ENCODE results near the gene HSPA13. TPM values are rescaled to one million over a fixed set of nuclear protein-coding genes. Genes with fewer than 3 reads are reported as not detected.

HSPA13 gene
- polyA plus RNA-seq, 1 donor from 2014 or later = 165 TPM

DNA sequence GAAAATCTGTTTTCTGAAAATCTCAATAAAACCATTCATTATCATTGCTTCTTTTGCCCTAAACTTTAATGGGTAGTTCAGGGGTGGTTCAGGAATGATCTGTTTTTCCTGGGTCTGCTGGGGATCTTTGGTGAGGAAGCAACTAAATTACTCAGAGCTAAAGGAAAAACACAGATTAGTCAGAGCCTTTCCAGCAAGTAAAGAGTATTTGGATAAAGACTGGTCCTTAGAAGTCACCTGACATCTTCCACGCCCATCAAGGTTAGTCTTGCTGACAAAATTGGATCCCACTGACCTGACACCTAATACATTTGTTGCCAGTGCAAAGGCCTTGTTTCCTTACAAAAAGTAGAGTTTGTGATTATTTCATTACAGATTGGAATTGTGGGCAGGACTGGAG lies 24.2 kb downstream of the HSPA13 start:
- no peaks in the 10 kb centered on the region for H4K20me1 ChIP-seq (ENCODE audit: insufficient read depth)
- H3K27me3 ChIP-seq (ENCODE audit: insufficient read depth, low read depth, low read length) = no peaks in the 10 kb centered on the region
- H3K27ac ChIP-seq (ENCODE audit: low read length) = no peak overlapping the region
- H3F3A ChIP-seq (ENCODE audit: insufficient read depth, low read length, poor library complexity, severe bottlenecking) = no peaks in the 10 kb centered on the region
- no peak overlapping the region for H3K9ac ChIP-seq (ENCODE audit: low read length)
- no peak for TF ChIP-seq TAF1 (IDR thresholded peaks at IDR 0.05; ENCODE audit: low read depth)
- no peak for TF ChIP-seq EP300 (conservative IDR thresholded peaks at IDR 0.05; ENCODE audit: poor library complexity, severe bottlenecking)
- TF ChIP-seq RAD21 (conservative IDR thresholded peaks at IDR 0.05) = no peak
- TF ChIP-seq POLR2AphosphoS5 (IDR thresholded peaks at IDR 0.05) = no peak
- no peak for TF ChIP-seq MXI1 (conservative IDR thresholded peaks at IDR 0.05; ENCODE audit: poor library complexity, severe bottlenecking)
- TF ChIP-seq CTCF (IDR thresholded peaks at IDR 0.05; ENCODE audit: poor library complexity, severe bottlenecking) = no peak
- TF ChIP-seq SMC3 (conservative IDR thresholded peaks at IDR 0.05; ENCODE audit: poor library complexity) = no peak
- no peak for TF ChIP-seq REST (IDR thresholded peaks at IDR 0.05; ENCODE audit: borderline replicate concordance)
- TF ChIP-seq EZH2 (IDR thresholded peaks at IDR 0.05; ENCODE audit: borderline replicate concordance, insufficient read depth, low read length, poor library complexity, severe bottlenecking) = no peak
- H3K4me2 ChIP-seq (ENCODE audit: low read length) = no peak overlapping the region
- H3K36me3 ChIP-seq (ENCODE audit: insufficient read depth, low read length) = no peaks in the 10 kb centered on the region
- no peaks in the 10 kb centered on the region for H3K9me3 ChIP-seq (ENCODE audit: low read length)
- H2AFZ ChIP-seq (ENCODE audit: low read depth, low read length) = no peak overlapping the region
- H3K4me3 ChIP-seq (ENCODE audit: low read length) = no peak overlapping the region
- H3K9me2 ChIP-seq (ENCODE audit: insufficient read depth, low read length) = no peaks in the 10 kb centered on the region
- H3K79me2 ChIP-seq (replicated peaks; ENCODE audit: insufficient read depth, low read length) = no peaks in the 10 kb centered on the region

DNA sequence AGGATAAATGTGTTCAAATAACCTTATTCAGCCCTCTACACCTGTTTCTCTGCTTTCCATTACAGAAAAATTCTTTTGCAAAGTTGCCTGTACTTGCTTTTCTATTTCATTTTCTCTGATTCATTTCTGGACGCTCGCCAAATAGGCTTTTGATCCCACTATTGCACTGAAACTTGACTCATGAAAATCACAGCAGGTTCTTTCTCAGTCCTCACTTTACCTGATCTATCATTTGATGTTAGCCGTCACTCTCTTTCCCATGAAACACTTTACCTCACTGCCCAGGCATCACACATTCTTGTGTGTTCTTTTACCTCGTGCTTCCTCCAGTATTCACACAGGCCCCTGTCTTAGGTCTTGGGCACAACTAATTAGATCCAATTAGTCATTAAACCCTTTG lies 26.2 kb downstream of the HSPA13 start:
- Histone ChIP-seq H3K27ac (ENCODE audit: low read length) (no peak overlapping the region), H3K79me2 (replicated peaks; ENCODE audit: insufficient read depth, low read length) (no peaks in the 10 kb centered on the region), H3K36me3 (ENCODE audit: insufficient read depth, low read length) (no peaks in the 10 kb centered on the region), H3K9me2 (ENCODE audit: insufficient read depth, low read length) (no peaks in the 10 kb centered on the region), H3K9ac (ENCODE audit: low read length) (no peak overlapping the region), H4K20me1 (ENCODE audit: insufficient read depth) (no peaks in the 10 kb centered on the region), H3K9me3 (ENCODE audit: low read length) (no peaks in the 10 kb centered on the region), H3K27me3 (ENCODE audit: insufficient read depth, low read depth, low read length) (no peaks in the 10 kb centered on the region), H3K4me3 (ENCODE audit: low read length) (no peak overlapping the region), H3K4me2 (ENCODE audit: low read length) (no peak overlapping the region), H3F3A (ENCODE audit: insufficient read depth, low read length, poor library complexity, severe bottlenecking) (no peaks in the 10 kb centered on the region), H2AFZ (ENCODE audit: low read depth, low read length) (no peak overlapping the region)
- TF ChIP-seq CTCF (IDR thresholded peaks at IDR 0.05; ENCODE audit: poor library complexity, severe bottlenecking) = no peak
- no peak for TF ChIP-seq RAD21 (conservative IDR thresholded peaks at IDR 0.05)
- no peak for TF ChIP-seq SMC3 (conservative IDR thresholded peaks at IDR 0.05; ENCODE audit: poor library complexity)
- TF ChIP-seq EZH2 (IDR thresholded peaks at IDR 0.05; ENCODE audit: borderline replicate concordance, insufficient read depth, low read length, poor library complexity, severe bottlenecking) = no peak
- no peak for TF ChIP-seq POLR2AphosphoS5 (IDR thresholded peaks at IDR 0.05)
- TF ChIP-seq TAF1 (IDR thresholded peaks at IDR 0.05; ENCODE audit: low read depth) = no peak
- TF ChIP-seq EP300 (conservative IDR thresholded peaks at IDR 0.05; ENCODE audit: poor library complexity, severe bottlenecking) = no peak
- TF ChIP-seq REST (IDR thresholded peaks at IDR 0.05; ENCODE audit: borderline replicate concordance) = no peak
- no peak for TF ChIP-seq MXI1 (conservative IDR thresholded peaks at IDR 0.05; ENCODE audit: poor library complexity, severe bottlenecking)

Measured in neural cell (in vitro differentiated cells).